ENCODE results near the gene MEIOB.

Gene MEIOB

GRCh38 chr16:1895949-1896675 is 24.1 kb upstream of the MEIOB start:
- POLR2A ChIA-PET: interaction anchor here (0.6 kb wide), 1 partner anchor 277 kb away, joined by 3 read pairs; no protein-coding TSS in a partner anchor
- CTCF ChIA-PET: no interaction called here
- H3K4me3 ChIP-seq (ENCODE audit: low read depth, low read length): no peak overlapping the region
- H3K9me3 ChIP-seq (ENCODE audit: control insufficient read depth, insufficient read depth, low read depth, low read length): no peaks in the 10 kb centered on the region
- H3K27ac ChIP-seq (ENCODE audit: extremely low read depth, low read depth, low read length): no peak overlapping the region
- no peaks in the 10 kb centered on the region for H3K36me3 ChIP-seq (ENCODE audit: control insufficient read depth in 2 of 2, insufficient read depth in 1 of 2, low read length in 2 of 2)
- TF ChIP-seq GLI2 (tag by site-specific recombination; IDR thresholded peaks at IDR 0.05; ENCODE audit: borderline replicate concordance, low read depth) (no peak), ZNF530 (tag by site-specific recombination; IDR thresholded peaks at IDR 0.05; ENCODE audit: low read depth) (no peak), PRDM1 (tag by site-specific recombination; IDR thresholded peaks at IDR 0.05) (no peak), PRDM6 (tag by site-specific recombination; IDR thresholded peaks at IDR 0.05) (no peak), ZNF571 (tag by site-specific recombination; IDR thresholded peaks at IDR 0.05) (no peak), SCRT2 (tag by site-specific recombination; IDR thresholded peaks at IDR 0.05) (no peak), ZFHX2 (tag by site-specific recombination; conservative IDR thresholded peaks at IDR 0.05) (no peak), ZNF23 (tag by site-specific recombination; IDR thresholded peaks at IDR 0.05; ENCODE audit: borderline replicate concordance) (no peak), ZNF404 (tag by site-specific recombination; IDR thresholded peaks at IDR 0.05) (no peak), ZNF426 (tag by site-specific recombination; IDR thresholded peaks at IDR 0.05) (no peak)
- H3K4me1 ChIP-seq (ENCODE audit: control insufficient read depth, insufficient read depth, low read length): no peaks in the 10 kb centered on the region

GRCh38 chr16:1895068-1895467 is 23.1 kb upstream of the MEIOB start:
- no peak overlapping the region for H3K27ac ChIP-seq (ENCODE audit: extremely low read depth, low read depth, low read length)
- CTCF ChIA-PET: interaction anchor here (0.6 to 0.7 kb wide), 2 partner anchors 10 to 22 kb away, joined by 3 to 6 read pairs; no protein-coding TSS in a partner anchor
- POLR2A ChIA-PET: interaction anchor here (0.6 to 1.0 kb wide), 3 partner anchors 44 to 265 kb away, joined by 3 to 6 read pairs (median 3); partner anchors contain the start of gene RPS2
- H3K9me3 ChIP-seq (ENCODE audit: control insufficient read depth, insufficient read depth, low read depth, low read length): no peaks in the 10 kb centered on the region
- H3K4me3 ChIP-seq (ENCODE audit: low read depth, low read length): no peak overlapping the region
- H3K36me3 ChIP-seq (ENCODE audit: control insufficient read depth in 2 of 2, insufficient read depth in 1 of 2, low read length in 2 of 2): no peaks in the 10 kb centered on the region
- TF ChIP-seq ZNF366 (tag by site-specific recombination; conservative IDR thresholded peaks at IDR 0.05): no peak
- TF ChIP-seq ZNF214 (tag by site-specific recombination; IDR thresholded peaks at IDR 0.05; ENCODE audit: borderline replicate concordance): no peak
- no peak for TF ChIP-seq ZNF274 (IDR thresholded peaks at IDR 0.05; ENCODE audit: low read length)
- no peak for TF ChIP-seq ZNF274 (tag by site-specific recombination; IDR thresholded peaks at IDR 0.05; ENCODE audit: borderline replicate concordance)
- no peak for TF ChIP-seq ZNF529 (tag by site-specific recombination; IDR thresholded peaks at IDR 0.05; ENCODE audit: insufficient replicate concordance)
- no peak for TF ChIP-seq HOXC10 (CRISPR knock-in tag; IDR thresholded peaks at IDR 0.05)
- no peak for TF ChIP-seq KLF16 (tag by site-specific recombination; IDR thresholded peaks at IDR 0.05)
- TF ChIP-seq ZSCAN23 (tag by site-specific recombination; IDR thresholded peaks at IDR 0.05): no peak
- H3K4me1 ChIP-seq (ENCODE audit: control insufficient read depth, insufficient read depth, low read length): no peaks in the 10 kb centered on the region

- Histone ChIP-seq H3K4me3 (ENCODE audit: low read depth, low read length) (no peak overlapping the region), H3K36me3 (ENCODE audit: control insufficient read depth in 2 of 2, insufficient read depth in 1 of 2, low read length in 2 of 2) (no peaks in the 10 kb centered on the region), H3K4me1 (ENCODE audit: control insufficient read depth, insufficient read depth, low read length) (no peaks in the 10 kb centered on the region), H3K9me3 (ENCODE audit: control insufficient read depth, insufficient read depth, low read depth, low read length) (no peaks in the 10 kb centered on the region), H3K27ac (ENCODE audit: extremely low read depth, low read depth, low read length) (no peak overlapping the region)
- ChIA-PET CTCF (interaction anchor here (0.6 to 1.2 kb wide), 3 partner anchors 39 to 982 kb away, joined by 3 to 5 read pairs (median 3); no protein-coding TSS in a partner anchor), POLR2A (interaction anchor here (1.0 to 1.5 kb wide), 2 partner anchors 11 to 53 kb away, joined by 3 to 4 read pairs; partner anchors contain the start of gene MSRB1)
- TF ChIP-seq ZNF792 (tag by site-specific recombination; IDR thresholded peaks at IDR 0.05): no peak
- no peak for TF ChIP-seq WT1 (tag by site-specific recombination; IDR thresholded peaks at IDR 0.05)
- TF ChIP-seq ZNF549 (tag by site-specific recombination; IDR thresholded peaks at IDR 0.05): no peak
- TF ChIP-seq BCL6B (tag by site-specific recombination; IDR thresholded peaks at IDR 0.05): no peak
- no peak for TF ChIP-seq ZNF670 (tag by site-specific recombination; IDR thresholded peaks at IDR 0.05; ENCODE audit: low read depth)
- TF ChIP-seq ZNF202 (tag by site-specific recombination; IDR thresholded peaks at IDR 0.05; ENCODE audit: borderline replicate concordance): no peak
- no peak for TF ChIP-seq ZNF23 (tag by site-specific recombination; IDR thresholded peaks at IDR 0.05; ENCODE audit: borderline replicate concordance)
- no peak for TF ChIP-seq ZNF169 (tag by site-specific recombination; IDR thresholded peaks at IDR 0.05)
- TF ChIP-seq ZBTB48 (tag by site-specific recombination; IDR thresholded peaks at IDR 0.05): no peak
- TF ChIP-seq ZIC2 (tag by site-specific recombination; IDR thresholded peaks at IDR 0.05): no peak
- no peak for TF ChIP-seq ZNF214 (tag by site-specific recombination; IDR thresholded peaks at IDR 0.05; ENCODE audit: borderline replicate concordance)
Measured at GRCh38 chr16:1890708-1891050, 18.7 kb upstream of the MEIOB start.
